Measurements from ENCODE around the gene C2orf76.

- TF ChIP-seq CTCF (conservative IDR thresholded peaks at IDR 0.05; ENCODE audit: low read depth in 2 of 2) (no peak), EZH2 (IDR thresholded peaks at IDR 0.05; ENCODE audit: low read depth, unreplicated experiment) (no peak), POLR2AphosphoS5 (IDR thresholded peaks at IDR 0.05; ENCODE audit: low read depth) (no peak), EZH2phosphoT487 (IDR thresholded peaks at IDR 0.05; ENCODE audit: unreplicated experiment) (no peak), REST (IDR thresholded peaks at IDR 0.05; ENCODE audit: unreplicated experiment) (no peak), JUNB (IDR thresholded peaks at IDR 0.05; ENCODE audit: unreplicated experiment) (no peak), ETS1 (IDR thresholded peaks at IDR 0.05) (no peak), CREB1 (CRISPR knock-in tag; IDR thresholded peaks at IDR 0.05; ENCODE audit: low read depth) (no peak)
These were observed 35.5 kb upstream of the C2orf76 start for GRCh38 chr2:119402106-119402505.

All from GM23338 (cell line).